Skin of body (tissue), 2 donors: ENCODE data around the gene MBNL1. TPM values are rescaled to one million over a fixed set of nuclear protein-coding genes. Genes with fewer than 3 reads are reported as not detected.
A peak's percentile ranks its signal among the peaks of the same experiment; 100 is the strongest.

ENCODE experiments used
- DNase-seq: peaks from one replicate; lab custom pipeline; 2025; lab: John Stamatoyannopoulos, UW
- total RNA-seq: library from RNA; depleted of rRNA; stranded (reverse); fragments of >200 nt; gene quantifications from one replicate; pipeline ENCODE4 v1.2.3, GENCODE V29; 2014

MBNL1 gene
- total RNA-seq, 1 donor from 2014 or later = 142 TPM

DNA sequence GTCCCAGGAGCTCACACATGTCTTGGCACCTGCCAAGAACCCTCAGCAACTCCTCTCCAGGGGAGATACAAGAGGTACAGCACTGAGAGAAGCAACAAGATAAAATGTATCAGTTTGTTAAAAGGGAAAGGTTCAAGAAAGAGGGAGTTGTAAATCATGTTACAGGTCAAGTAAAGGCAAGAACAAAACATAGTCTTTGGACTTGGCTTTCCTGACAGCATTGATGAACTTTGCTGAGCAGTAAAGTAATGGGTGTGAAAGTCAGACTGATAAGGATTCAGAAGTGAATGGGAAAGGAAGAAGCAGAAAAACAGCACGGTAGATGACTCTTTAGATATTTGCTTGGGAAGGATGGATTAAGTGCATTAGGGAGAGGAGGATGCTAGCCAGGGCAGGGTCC, 27.1 kb downstream of the MBNL1 start:
- no peak for DNase-seq

DNA sequence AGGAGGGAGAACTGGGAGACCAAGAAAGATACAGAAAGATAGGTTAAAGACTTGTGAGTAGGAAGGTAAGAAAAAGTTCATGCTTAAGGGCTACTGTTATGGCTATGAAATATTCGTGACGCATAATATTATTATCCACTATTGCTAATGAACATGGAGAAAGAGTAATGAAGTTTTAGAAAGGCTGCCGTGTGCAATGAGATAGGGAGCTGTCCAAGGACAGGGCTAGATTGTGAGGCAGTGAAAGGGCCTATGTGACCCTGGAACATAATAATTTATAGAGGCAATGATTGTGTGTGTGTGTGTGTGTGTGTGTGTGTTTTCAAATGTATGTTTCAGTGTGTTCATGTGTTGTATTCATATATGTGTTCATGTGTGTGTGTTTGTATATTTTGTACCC, 27.7 kb downstream of the MBNL1 start:
- no peak for DNase-seq

DNA sequence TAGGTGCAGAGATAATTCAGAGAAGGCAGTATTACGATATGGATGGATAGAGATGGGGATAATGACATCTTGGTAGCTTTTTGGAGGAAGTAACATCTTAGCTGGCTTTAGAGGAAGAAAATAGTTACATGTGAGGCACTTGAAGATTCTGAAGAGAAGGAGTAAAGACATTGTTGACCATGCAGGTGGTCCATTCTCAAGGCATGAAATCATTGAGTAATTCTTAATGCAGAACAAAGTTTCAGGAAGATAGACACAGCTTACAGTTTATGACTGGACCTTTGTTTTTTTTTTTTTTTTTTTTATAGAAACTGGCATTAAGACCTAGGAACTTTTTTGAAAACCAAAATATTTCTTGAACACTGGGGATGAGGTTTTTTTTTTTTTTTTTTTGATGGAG, 28.2 kb downstream of the MBNL1 start:
- no peak for DNase-seq

DNA sequence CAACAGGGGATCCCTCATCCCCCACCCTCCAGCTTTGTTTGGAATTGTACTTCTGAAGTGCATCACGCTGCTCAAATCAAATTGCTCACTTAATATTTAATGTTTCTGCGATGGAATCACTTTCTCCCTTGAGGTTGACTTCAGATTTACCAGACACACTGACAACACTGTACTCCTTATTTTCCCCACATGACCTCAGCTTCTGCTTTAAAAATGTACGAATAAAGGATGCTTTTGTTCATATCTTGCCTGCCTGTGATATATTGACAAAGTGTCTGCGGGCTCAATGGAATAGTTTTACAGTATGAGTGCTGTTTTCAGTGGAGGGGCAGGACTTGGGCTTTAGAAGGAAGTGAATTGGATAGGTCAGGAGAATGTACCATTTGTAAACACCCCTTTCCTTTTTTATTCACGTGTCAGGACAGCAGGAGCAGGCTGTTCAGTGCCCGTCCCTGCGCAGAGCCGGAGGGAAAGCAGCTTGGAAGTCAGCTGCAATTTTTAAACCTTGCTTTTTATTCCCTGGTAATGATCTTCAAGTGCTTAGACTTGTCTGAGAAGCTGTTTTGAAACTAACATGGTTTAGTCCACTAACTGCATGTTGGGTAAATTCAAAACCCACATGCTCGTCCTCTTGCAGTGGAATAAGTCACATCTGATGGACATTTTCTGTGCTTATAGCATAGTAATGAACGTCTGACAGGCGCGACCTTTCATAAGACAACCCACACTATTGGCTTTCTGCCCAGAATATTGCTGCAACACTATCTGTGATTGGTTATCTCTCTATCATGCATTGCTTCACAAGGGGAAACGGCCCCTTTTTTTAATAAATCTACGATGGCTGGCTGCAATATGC, 29.9 kb downstream of the MBNL1 start:
- DNase-seq = peak; percentile 98

DNA sequence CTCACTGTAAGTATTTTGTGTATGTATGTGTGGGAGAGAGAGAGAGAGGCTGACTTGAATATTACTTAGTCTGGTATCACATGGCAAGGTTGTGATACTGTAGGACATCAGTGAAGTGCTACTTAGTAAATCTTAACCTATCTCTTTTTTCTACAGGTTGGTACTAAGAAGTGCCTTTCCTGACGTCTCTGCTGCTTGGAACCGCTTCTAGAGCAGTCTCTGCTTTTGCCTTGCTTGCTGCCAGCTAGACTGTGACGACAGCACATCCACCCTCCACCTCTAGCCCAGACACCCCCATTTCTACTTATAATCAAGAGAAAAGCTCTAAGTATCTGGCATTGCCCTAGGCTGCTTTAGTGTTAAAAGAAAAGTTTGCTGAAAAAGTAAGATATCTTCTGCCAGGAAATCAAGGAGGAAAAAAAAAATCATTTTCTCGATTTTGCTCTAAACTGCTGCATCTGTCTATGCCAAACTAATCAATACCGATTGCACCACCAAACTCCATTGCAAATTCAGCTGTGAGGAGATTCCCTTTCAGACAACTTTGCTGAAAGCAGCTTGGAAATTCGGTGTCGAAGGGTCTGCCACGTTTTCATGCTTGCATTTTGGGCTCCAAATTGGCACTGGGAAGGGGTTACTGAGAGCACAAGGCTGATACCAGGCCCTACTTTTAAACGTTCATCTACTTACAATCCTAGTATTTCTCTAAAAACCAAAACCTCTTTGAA, 30.7 kb downstream of the MBNL1 start:
- no peak for DNase-seq

DNA sequence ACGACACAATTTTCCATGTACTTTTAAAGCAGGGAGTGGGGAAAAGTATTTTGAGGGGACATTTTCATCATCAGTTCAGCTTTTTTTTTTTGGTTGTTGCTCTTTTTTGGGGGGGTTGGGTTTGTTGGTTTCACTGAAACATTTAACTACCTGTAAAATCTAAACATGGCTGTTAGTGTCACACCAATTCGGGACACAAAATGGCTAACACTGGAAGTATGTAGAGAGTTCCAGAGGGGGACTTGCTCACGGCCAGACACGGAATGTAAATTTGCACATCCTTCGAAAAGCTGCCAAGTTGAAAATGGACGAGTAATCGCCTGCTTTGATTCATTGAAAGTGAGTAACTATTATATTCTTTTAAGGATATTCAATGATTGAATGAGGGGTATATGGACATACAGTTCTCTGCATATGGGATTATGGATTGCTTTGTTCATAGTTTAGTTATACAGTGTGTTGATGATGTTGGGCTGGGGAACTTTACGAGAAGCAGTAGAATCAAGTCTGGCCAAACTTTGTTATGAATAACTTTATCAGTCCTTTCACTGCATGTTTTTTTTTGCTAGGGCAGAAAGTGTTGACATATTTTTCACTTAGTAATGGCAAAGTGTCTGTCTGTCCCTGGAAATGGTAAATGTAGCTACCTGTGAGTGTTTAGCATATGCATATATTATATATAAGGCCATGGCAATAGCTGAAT, 31.5 kb downstream of the MBNL1 start:
- DNase-seq = no peak

DNA sequence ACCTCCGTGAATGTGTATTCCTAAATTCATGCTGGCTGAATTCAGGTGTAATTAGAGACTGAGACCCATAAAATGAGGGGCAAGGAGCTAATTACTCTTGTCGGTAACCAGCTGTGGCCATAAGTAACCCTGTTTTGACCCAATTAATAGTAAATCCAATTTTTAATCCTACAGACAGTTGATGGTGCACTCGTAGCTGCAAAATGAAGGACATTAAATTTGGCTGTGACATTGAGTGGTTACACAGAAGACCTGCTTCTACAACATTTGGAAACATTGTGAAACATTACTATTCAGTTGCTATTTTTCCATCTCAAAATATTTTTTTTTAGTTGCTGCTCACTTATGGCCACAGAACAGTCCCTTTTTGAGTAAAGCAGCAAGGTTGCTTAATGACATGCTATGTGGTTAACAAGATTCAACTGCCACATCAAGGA, 33.0 kb downstream of the MBNL1 start:
- DNase-seq = no peak

DNA sequence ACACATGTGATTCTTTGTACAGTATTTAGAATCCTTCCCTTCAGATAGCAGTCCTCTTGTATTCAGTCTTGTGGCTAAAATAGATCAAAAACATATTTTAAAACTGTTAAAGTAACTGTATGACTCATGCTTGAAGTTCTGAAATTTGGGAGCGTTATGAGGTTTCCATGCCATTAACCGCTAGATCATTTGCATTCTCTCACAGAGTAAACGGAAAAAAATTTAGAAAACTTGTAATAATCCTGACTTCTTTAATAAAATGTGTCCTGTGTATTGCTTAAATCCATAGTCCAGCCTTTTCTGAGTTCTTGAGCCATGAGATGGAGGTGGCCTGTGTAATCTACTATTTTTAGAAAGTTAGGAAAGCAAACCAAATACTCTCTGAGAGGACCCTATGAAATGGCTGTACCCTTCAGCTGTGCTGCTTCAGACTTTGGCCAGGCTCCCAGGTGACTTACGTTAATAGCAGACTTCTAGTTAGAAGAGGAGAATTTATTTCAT, 33.8 kb downstream of the MBNL1 start:
- DNase-seq = peak; percentile 73

DNA sequence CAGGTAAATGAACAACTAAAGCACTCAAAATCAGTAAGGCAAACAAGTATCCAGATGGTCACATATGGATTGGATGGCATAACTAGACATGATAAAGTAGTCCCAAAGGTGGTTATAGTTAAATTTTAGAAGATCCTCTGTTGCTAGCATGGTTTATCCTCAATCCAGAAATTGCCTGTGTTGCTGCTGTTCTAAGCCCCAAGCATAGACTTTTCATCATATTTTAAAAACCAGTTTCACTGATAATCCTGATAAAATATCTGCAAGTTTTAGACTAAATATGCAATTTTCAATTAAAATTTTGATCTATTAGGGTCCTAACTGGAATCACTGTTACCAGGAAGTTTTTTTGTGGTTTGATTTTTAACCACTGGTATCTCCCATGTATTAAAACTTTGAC, 35.4 kb downstream of the MBNL1 start:
- no peak for DNase-seq

DNA sequence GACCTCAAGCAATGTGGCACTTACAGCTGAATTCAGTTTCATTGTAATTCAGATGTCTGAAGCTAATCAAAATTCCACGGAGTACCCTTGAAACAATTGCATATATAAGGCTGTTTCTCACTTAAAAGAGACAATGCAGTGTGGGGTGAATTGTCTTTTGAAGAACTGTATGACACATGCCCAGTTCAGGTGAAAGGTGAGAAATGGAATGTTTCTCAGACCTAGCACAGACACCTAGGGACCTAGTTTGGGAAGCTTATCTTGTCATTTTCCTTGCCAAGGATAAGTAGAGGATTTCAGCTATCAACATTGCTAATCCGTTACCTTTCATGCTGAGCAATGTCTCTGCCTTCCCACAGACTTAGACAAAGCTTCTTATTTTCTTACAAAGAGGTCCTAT, 36.3 kb downstream of the MBNL1 start:
- no peak for DNase-seq

DNA sequence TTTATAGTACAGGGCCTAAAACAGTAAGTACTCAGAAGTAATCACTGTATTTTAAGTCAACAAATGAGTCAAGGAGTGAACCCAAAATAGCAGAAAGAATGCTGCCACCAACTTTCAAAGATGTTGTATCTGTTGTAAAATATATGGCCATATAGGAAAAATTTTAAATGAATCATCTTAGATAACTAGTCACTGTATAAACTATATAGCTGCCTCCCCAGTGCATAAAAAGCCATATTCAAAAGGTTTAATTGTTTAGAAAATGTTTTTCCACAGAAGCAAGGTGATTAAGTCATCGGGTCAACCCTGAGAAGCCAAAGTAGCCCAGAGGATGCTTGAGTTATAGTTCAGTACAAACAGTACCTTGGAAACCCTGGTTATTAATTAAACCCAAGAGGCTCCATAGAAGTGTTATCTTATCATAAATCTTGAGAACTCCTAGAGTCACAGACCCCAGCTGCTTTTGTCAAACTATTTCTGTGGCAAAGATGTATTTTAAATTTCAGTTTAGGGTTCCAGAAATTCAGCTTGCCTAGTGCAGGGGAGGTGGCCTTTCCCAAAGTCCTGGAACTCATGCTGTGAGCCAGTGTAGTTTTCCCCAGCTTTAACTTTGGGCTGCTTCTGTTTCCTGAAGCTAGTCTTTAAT, 39.2 kb downstream of the MBNL1 start:
- DNase-seq = no peak

DNA sequence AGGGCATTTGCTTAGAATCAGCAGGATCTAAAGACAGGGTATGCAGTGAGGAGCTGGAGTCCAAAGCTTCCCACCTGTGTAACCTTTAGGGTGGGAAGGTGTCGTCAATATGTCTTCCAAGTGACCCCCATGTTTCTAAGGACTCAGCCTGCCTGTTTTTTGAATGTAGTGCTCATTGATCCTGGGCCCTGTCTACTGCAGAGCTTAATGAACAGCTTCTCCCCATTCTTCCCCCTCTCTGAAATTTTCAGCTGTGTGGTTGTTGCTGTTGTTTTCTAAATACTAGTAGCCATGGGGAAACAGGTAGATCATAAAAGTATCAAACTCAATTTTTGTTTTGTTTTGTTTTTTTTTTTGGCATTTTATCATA, 39.7 kb downstream of the MBNL1 start:
- no peak for DNase-seq

DNA sequence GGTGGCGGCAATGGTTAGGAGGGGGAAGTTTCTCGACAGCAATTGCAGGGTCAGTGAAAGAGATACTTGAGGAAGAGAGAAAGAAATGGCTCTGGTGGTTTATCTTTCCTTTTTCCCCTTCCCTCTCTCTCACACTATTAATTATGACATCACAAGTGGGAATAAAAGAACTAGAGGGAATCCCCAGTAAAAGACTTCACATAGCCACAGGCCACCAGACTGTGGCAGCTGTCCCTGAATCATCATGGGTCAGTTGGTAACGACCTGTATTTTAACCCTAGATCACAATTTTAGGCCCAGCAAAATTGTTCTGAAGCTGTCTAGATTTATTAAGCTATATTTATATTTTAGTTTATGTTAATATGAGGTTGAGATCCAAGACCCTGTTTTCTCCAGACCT, 40.3 kb downstream of the MBNL1 start:
- DNase-seq = no peak

DNA sequence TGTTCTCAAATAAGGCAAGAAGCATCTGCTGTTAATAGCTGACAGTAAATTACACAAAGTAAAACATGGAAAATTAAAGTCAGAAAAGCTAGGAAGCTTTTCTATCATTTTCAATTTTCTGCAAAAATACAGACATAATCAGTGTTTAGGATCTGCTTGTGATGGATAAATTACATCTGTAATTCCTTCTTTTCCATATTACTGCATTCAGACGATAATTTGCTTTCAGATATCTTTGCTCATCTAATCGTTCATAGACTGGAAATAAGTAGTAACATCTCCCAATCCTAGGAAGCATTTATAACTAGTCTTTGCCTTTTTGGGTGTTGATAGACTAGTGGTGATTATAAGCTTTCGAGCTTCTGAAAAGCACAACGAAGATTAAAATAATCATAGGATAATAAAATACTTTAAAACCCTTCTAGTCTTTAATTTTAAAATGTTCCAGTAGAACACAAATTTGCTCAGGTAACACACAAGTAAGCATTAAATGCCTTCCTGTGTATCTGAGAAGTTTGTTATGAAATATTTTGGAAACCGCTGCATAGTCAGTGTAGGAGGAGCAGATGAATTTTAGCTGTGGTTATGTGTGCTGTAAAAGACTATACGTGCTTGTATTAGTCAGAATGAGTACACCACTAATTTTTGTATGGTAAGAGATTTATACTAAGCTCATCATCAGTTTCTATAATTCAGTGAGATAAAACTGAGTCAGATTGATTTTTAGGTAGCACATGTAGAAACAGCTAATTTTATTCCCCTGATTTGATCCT, 41.0 kb downstream of the MBNL1 start:
- no peak for DNase-seq

DNA sequence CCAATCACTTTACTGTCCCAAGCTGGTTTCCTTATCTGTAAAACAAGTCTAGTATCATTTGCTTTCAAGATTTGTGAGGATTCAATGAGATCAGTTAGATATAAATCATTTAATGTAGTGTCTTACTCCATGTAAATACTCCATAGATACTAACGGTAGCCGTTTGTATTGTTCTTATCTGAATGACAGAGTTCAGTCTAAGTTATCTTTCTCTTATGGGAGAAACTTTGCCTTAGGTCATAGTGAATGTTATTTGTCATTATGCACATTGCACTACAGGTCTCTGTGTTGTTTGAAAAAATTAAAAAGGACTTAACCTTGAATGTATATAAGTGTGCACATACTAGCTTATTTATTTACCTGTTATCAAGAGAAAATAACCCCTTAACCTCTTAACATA, 44.7 kb downstream of the MBNL1 start:
- DNase-seq = no peak

DNA sequence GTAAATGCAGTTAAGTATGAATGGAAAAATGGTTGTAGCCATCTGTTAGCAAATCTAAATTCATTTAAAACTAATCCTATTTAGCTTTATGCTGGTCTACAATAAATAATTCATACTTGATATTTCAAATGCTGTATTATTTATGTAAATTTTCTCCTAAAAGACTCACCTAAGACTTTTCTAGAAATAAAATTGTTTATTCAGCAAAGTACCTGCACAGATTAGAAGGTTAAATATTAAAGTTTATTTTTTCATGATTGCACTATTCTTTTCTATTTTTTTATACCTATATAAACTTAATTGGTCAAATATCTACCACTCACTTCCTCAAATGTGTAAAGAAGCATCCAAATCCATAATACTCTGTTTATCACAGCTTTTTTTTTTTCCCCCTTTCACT, 45.2 kb downstream of the MBNL1 start:
- DNase-seq = no peak

DNA sequence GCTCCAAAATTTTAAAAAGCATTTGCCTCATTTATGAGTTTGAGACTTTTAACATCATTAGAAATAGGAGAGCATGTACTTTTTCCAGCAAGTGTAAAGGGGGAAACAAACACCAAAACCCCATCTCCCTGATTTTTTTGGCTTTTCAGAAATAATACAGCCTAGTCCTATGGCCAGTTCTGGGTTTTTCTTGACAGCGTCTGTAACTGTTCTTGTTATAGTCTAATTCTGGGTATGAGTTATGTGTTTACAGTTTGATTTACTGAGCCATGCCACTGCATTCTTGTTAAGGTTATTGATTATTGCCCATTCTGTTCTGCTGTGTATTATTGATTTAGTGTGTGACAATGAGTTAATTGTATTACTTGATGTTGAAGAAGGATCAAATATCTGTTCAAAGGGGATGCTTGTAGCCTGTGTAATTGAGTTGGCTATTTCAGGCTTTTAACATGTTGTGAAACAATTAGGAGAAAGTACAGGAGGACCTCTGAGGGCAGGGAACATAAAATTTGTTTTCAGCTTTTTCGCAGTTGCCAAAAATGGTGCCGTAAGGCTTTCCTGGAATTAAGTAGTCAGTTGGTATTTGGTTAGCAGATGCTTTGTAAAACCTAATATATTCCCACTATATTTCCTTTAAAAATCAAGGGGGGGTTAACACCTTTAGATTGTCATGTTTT, 46.1 kb downstream of the MBNL1 start:
- no peak for DNase-seq

DNA sequence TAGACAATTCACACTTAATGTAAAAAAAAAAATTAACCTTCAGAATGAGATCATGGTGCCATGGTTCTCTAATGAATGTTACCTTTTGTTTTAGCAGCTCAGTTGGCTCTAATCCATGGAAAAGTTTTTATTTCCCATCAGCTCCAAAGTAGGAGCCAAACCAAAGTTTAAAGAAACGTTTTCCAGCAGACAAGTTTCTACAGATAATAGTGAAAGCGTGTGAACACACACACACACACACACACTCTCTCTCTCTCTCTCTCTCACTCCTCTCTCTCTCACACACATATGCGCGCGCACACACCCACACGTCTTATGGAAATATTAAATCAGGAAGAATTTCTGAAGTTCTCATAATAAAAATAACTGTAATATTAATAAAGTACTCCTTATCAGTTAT, 46.9 kb downstream of the MBNL1 start:
- no peak for DNase-seq

DNA sequence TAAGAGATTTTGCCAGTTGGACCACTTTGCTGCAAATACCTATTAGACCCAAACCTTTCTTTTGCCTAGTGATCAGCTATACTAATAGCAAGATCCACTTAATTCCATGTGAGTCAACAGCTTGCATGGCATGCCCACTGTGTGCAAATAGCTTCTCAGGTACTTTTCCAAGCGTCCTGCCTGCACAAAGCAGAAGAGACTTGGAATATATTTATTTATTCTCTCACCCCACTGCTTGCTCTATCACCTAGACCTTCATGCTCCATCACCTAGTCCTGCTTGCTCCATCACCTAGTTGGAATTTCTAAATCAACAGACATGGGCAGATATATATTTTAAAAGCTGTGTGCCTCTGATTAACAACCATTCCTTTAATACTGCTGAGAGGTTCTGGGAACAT, 47.6 kb downstream of the MBNL1 start:
- DNase-seq = no peak

DNA sequence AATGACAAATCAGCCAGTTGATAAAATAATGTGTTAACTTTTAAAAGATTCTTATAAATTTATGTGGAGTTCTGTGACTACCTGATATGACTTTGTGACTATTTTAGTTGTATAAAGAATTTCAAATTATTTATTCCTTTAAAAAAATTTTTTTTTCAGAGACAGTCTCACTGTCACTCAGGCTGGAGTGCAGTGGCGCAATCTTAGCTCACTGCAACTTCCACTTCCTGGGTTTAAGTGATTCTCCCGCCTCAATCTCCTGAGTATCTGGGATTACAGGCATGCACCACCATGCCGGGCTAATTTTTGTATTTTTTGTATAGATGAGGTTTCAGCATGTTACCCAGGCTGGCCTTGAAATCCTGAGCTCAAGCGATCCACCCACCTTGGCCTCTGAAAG, 48.5 kb downstream of the MBNL1 start:
- no peak for DNase-seq
